Uterus (tissue), 4 donors: Measurements from ENCODE around the gene SCAI. TPM values are rescaled to one million over a fixed set of nuclear protein-coding genes. Genes with fewer than 3 reads are reported as not detected.

Experiments
- DNase-seq, 2 donors: peaks; one replicate each; pipeline ENCODE4 v3.0.0-alpha.2; 2019 to 2020
- H3K27ac ChIP-seq, 2 donors: fragments of 200-600 bp; sonication (generic); 1 replicate in 1 of 2; 2 replicates in 1 of 2; pipeline ENCODE4 v1.5.1; 2016 to 2018
- H3K27me3 ChIP-seq, 2 donors: fragments of 200-600 bp; sonication (generic); one replicate each; pipeline ENCODE4 v1.5.1; 2018 to 2019; ENCODE audit warnings: control low read depth in 1 of 2
- H3K36me3 ChIP-seq, 2 donors: fragments of 200-600 bp; sonication (generic); one replicate each; pipeline ENCODE4 v1.5.1; 2019; ENCODE audit warnings: control low read depth in 1 of 2
- H3K4me1 ChIP-seq, 2 donors: fragments of 200-600 bp; sonication (generic); one replicate each; pipeline ENCODE4 v1.5.1; 2018 to 2019; ENCODE audit warnings: control low read depth in 1 of 2
- H3K4me3 ChIP-seq, 2 donors: fragments of 200-600 bp; sonication (generic); 1 replicate in 1 of 2; 2 replicates in 1 of 2; pipeline ENCODE4 v1.5.1; 2018 to 2019; ENCODE audit warnings: mild to moderate bottlenecking in 1 of 2
- H3K9me3 ChIP-seq, 2 donors: fragments of 200-600 bp; sonication (generic); one replicate each; pipeline ENCODE4 v1.5.1; 2019; ENCODE audit warnings: control low read depth in 1 of 2
- POLR2A ChIP-seq, 2 donors: fragments of 450-650 bp; IDR thresholded peaks; one replicate each; pipeline ENCODE4 v1.6.1; 2016; ENCODE audit warnings: antibody characterized with exemption in 2 of 2, mild to moderate bottlenecking in 1 of 2, moderate library complexity in 1 of 2
- intact Hi-C: fragments of 100-400 bp; cut with DNase I; formaldehyde crosslinking; loops from one replicate; pipeline ENCODE4 v1.15.1; 2023; ENCODE audit warnings: low total_unique reads
- total RNA-seq, 4 donors: library from RNA; depleted of rRNA in 3 of 4; stranded (reverse); fragments of >200 nt in 3 of 4; gene quantifications; one replicate each; pipeline versions ENCODE4 v1.1.0 to v1.2.4, GENCODE V29; 2014 to 2023
- TF ChIP-seq, protein P1 (sequence below), 4 experiments: fragments of 200-600 bp in 2 of 4; fragments of 450-650 bp in 2 of 4; sonication (generic) in 2 of 4; IDR thresholded peaks; one replicate each; pipeline ENCODE4 v1.5.1; 2016 to 2019; ENCODE audit warnings: antibody characterized with exemption in 4 of 4, mild to moderate bottlenecking in 2 of 4, moderate library complexity in 1 of 4
- donor health status: DM: yes; HTN: yes; CAD: no.

The SCAI gene
- total RNA-seq, 4 donors from 2014 or later: 10.2 to 26.4 (median 14.4) TPM

- H3K36me3 ChIP-seq: no peaks in the 10 kb centered on the region
- TF ChIP-seq, protein P1, sequence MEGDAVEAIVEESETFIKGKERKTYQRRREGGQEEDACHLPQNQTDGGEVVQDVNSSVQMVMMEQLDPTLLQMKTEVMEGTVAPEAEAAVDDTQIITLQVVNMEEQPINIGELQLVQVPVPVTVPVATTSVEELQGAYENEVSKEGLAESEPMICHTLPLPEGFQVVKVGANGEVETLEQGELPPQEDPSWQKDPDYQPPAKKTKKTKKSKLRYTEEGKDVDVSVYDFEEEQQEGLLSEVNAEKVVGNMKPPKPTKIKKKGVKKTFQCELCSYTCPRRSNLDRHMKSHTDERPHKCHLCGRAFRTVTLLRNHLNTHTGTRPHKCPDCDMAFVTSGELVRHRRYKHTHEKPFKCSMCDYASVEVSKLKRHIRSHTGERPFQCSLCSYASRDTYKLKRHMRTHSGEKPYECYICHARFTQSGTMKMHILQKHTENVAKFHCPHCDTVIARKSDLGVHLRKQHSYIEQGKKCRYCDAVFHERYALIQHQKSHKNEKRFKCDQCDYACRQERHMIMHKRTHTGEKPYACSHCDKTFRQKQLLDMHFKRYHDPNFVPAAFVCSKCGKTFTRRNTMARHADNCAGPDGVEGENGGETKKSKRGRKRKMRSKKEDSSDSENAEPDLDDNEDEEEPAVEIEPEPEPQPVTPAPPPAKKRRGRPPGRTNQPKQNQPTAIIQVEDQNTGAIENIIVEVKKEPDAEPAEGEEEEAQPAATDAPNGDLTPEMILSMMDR (IDR thresholded peaks at IDR 0.05): no peak
- no peak for TF ChIP-seq POLR2A (IDR thresholded peaks at IDR 0.05)
- no peaks in the 10 kb centered on the region for H3K9me3 ChIP-seq
- no peaks in the 10 kb centered on the region for H3K4me1 ChIP-seq
- no peaks in the 10 kb centered on the region for H3K27me3 ChIP-seq
- H3K4me3 ChIP-seq: no peak overlapping the region
- DNase-seq: no peak
- H3K27ac ChIP-seq: no peak overlapping the region
- intact Hi-C loops: no loop called here
Measured at GRCh38 chr9:124897570-124898460, 245.5 kb downstream of the SCAI start.

DNA sequence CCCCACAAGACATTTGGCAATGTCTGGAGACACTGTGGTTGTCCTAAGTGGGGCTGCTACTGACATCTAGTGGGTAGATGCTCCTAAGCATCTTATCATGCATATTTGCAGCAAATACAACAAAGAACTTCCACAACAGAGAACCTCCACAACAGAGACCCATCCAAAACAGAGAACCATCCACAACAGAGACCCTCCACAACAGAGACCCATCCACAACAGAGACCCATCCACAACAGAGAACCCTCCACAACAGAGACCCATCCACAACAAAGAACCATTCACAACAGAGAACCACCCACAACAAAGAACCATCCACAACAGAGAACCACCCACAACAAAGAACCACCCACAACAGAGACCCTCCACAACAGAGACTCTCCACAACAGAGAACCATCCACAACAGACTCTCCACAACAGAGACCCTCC, 248.6 kb downstream of the SCAI start:
- Histone ChIP-seq H3K27me3 (no peaks in the 10 kb centered on the region), H3K4me3 (no peak overlapping the region), H3K9me3 (no peaks in the 10 kb centered on the region), H3K36me3 (no peaks in the 10 kb centered on the region), H3K27ac (no peak overlapping the region), H3K4me1 (no peaks in the 10 kb centered on the region)
- intact Hi-C loops: no loop called here
- TF ChIP-seq, protein P1 (IDR thresholded peaks at IDR 0.05): peak in 2 of 4 experiments; percentile 16
- no peak for TF ChIP-seq POLR2A (IDR thresholded peaks at IDR 0.05)
- no peak for DNase-seq

DNA sequence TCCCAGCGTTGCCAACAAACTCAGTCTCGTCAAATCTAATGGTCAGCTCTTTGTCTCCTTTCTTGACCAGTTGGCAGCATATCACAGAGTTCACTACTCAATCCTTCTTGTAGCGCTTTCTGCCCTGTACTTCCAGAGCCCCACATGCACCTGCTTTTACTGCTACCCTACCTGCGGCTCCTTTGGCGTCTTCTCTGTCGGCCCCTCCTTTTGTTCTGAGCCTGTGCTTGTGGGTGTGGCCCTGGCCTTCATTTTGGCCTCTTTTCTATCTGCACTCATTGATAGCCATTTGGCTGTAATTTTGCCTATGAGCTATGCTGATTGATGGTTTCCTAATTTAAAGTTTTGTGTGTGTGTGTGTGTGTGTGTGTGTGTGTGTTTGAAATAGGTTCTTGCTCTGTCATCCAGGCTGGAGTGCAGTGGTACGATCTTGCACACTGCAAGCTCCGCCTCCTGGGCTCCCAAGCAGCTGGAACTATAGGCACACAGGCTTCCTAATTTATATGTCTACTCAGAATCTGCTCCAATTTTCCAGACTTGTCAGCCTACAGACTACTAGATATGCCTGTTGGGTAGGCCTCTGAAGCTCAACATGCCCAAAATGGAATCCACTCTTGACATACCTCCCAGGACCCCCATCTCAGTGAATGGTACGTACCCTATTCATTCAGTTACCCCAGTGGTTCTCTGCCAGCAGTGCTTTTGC, 249.1 kb downstream of the SCAI start:
- H3K36me3 ChIP-seq: no peaks in the 10 kb centered on the region
- intact Hi-C loops: no loop called here
- no peak overlapping the region for H3K4me3 ChIP-seq
- no peaks in the 10 kb centered on the region for H3K27me3 ChIP-seq
- H3K4me1 ChIP-seq: no peaks in the 10 kb centered on the region
- H3K9me3 ChIP-seq: no peaks in the 10 kb centered on the region
- H3K27ac ChIP-seq: no peak overlapping the region
- TF ChIP-seq POLR2A (IDR thresholded peaks at IDR 0.05): no peak
- TF ChIP-seq, protein P1 (IDR thresholded peaks at IDR 0.05): no peak
- DNase-seq: no peak

Other genes with a start within 250 kb of the SCAI start
- gene GOLGA1, start 202.4 kb downstream of the SCAI start, total RNA-seq: 10 to 100 TPM in 3 of 4 donors, 1 to 10 TPM in 1; 6.7 to 25.7 (median 15.4) TPM
- gene PPP6C, start 46.3 kb upstream of the SCAI start, total RNA-seq: 10 to 100 TPM; 19.0 to 43.7 (median 21.2) TPM
- 10 to 100 TPM; 16.0 to 39.7 (median 21.0) TPM for gene RABEPK, start 57.0 kb upstream of the SCAI start, total RNA-seq
- 100 to 1,000 TPM in 2 of 4 donors, 10 to 100 TPM in 2; 23.1 to 143 (median 88.4) TPM for gene HSPA5, start 97.8 kb upstream of the SCAI start, total RNA-seq
- 10 to 100 TPM; 41.0 to 73.8 (median 64.0) TPM for gene GAPVD1, start 118.3 kb upstream of the SCAI start, total RNA-seq